ENCODE measurements around the gene SP6.

The SP6 gene

GRCh38 chr17:47837401-47838039 lies 13.4 kb downstream of the SP6 start:
- H3K4me3 ChIP-seq (ENCODE audit: insufficient read depth, low read length, poor library complexity, severe bottlenecking) = no peak overlapping the region
- H3K9me2 ChIP-seq (replicated peaks; ENCODE audit: insufficient read depth, low read length) = no peaks in the 10 kb centered on the region
- no peaks in the 10 kb centered on the region for H3K9me3 ChIP-seq (ENCODE audit: insufficient read depth, low read length)
- no peaks in the 10 kb centered on the region for H3K36me3 ChIP-seq (ENCODE audit: low read length)
- H3K27ac ChIP-seq (ENCODE audit: low read depth, low read length) = no peak overlapping the region
- H3F3A ChIP-seq (ENCODE audit: insufficient read depth) = no peaks in the 10 kb centered on the region
- no peak overlapping the region for H3K9ac ChIP-seq (ENCODE audit: low read length)
- H3K79me2 ChIP-seq (ENCODE audit: insufficient read depth, low read length) = no peaks in the 10 kb centered on the region
- no peaks in the 10 kb centered on the region for H3K27me3 ChIP-seq (ENCODE audit: low read length)
- H3K4me2 ChIP-seq (ENCODE audit: low read depth, low read length, poor library complexity, severe bottlenecking) = no peak overlapping the region
- H2AFZ ChIP-seq (ENCODE audit: low read depth, low read length, severe bottlenecking) = no peak overlapping the region
- no peaks in the 10 kb centered on the region for H4K20me1 ChIP-seq (ENCODE audit: low read depth, low read length)
- TF ChIP-seq CTCF (IDR thresholded peaks at IDR 0.05; ENCODE audit: insufficient read depth, low read length, poor library complexity, severe bottlenecking) (no peak), EZH2phosphoT487 (conservative IDR thresholded peaks at IDR 0.05; ENCODE audit: low read length) (no peak)

GRCh38 chr17:47836601-47837000 lies 14.4 kb downstream of the SP6 start:
- Histone ChIP-seq H3K9ac (ENCODE audit: low read length) (no peak overlapping the region), H3K36me3 (ENCODE audit: low read length) (no peaks in the 10 kb centered on the region), H3K79me2 (ENCODE audit: insufficient read depth, low read length) (no peaks in the 10 kb centered on the region), H3K9me2 (replicated peaks; ENCODE audit: insufficient read depth, low read length) (no peaks in the 10 kb centered on the region), H3K27me3 (ENCODE audit: low read length) (no peaks in the 10 kb centered on the region), H3K4me2 (ENCODE audit: low read depth, low read length, poor library complexity, severe bottlenecking) (no peak overlapping the region), H3K9me3 (ENCODE audit: insufficient read depth, low read length) (no peaks in the 10 kb centered on the region), H2AFZ (ENCODE audit: low read depth, low read length, severe bottlenecking) (no peak overlapping the region), H3K27ac (ENCODE audit: low read depth, low read length) (no peak overlapping the region), H4K20me1 (ENCODE audit: low read depth, low read length) (no peaks in the 10 kb centered on the region), H3K4me3 (ENCODE audit: insufficient read depth, low read length, poor library complexity, severe bottlenecking) (no peak overlapping the region), H3F3A (ENCODE audit: insufficient read depth) (no peaks in the 10 kb centered on the region)
- TF ChIP-seq EZH2phosphoT487 (conservative IDR thresholded peaks at IDR 0.05; ENCODE audit: low read length) = no peak
- TF ChIP-seq CTCF (IDR thresholded peaks at IDR 0.05; ENCODE audit: insufficient read depth, low read length, poor library complexity, severe bottlenecking) = no peak

- H3K27ac ChIP-seq (ENCODE audit: low read depth, low read length) = no peak overlapping the region
- no peak for TF ChIP-seq EZH2phosphoT487 (conservative IDR thresholded peaks at IDR 0.05; ENCODE audit: low read length)
- no peak for TF ChIP-seq CTCF (IDR thresholded peaks at IDR 0.05; ENCODE audit: insufficient read depth, low read length, poor library complexity, severe bottlenecking)
- no peaks in the 10 kb centered on the region for H4K20me1 ChIP-seq (ENCODE audit: low read depth, low read length)
- no peak overlapping the region for H3K4me3 ChIP-seq (ENCODE audit: insufficient read depth, low read length, poor library complexity, severe bottlenecking)
- H3K27me3 ChIP-seq (ENCODE audit: low read length) = no peaks in the 10 kb centered on the region
- H3F3A ChIP-seq (ENCODE audit: insufficient read depth) = no peaks in the 10 kb centered on the region
- no peaks in the 10 kb centered on the region for H3K9me2 ChIP-seq (replicated peaks; ENCODE audit: insufficient read depth, low read length)
- no peak overlapping the region for H2AFZ ChIP-seq (ENCODE audit: low read depth, low read length, severe bottlenecking)
- H3K79me2 ChIP-seq (ENCODE audit: insufficient read depth, low read length) = peaks cover 14% of the 10 kb centered on the region
- H3K9me3 ChIP-seq (ENCODE audit: insufficient read depth, low read length) = no peaks in the 10 kb centered on the region
- H3K4me2 ChIP-seq (ENCODE audit: low read depth, low read length, poor library complexity, severe bottlenecking) = no peak overlapping the region
- H3K36me3 ChIP-seq (ENCODE audit: low read length) = no peaks in the 10 kb centered on the region
- no peak overlapping the region for H3K9ac ChIP-seq (ENCODE audit: low read length)
Measured at GRCh38 chr17:47834756-47835155, 16.2 kb downstream of the SP6 start.
